ENCODE data around the gene ARID1B. TPM values are rescaled to one million over a fixed set of nuclear protein-coding genes. Genes with fewer than 3 reads are reported as not detected.
A peak's percentile ranks its signal among the peaks of the same experiment; 100 is the strongest.

Gene ARID1B
- total RNA-seq, 6 experiments from 2014 or later, result 23.2 to 35.3 (median 30.7) TPM

GRCh38 chr6:157226761-157227160 lies 449.6 kb downstream of the ARID1B start:
- DNase-seq (no peak), ATAC-seq (no peak)
- H3K27ac ChIP-seq, result no peak overlapping the region
- WGBS (ENCODE audit: insufficient coverage, low coverage, low lambda C conversion rate, missing lambda C conversion rate), result 46% methylated on average over 3 of the region's 4 CpGs
- no peaks in the 10 kb centered on the region for H3K36me3 ChIP-seq
- TF ChIP-seq CTCF (IDR thresholded peaks at IDR 0.05) (no peak), POLR2A (IDR thresholded peaks at IDR 0.05) (no peak)
- H3K4me3 ChIP-seq, result no peak overlapping the region
- intact Hi-C loops (cut with DNase I), result no loop called here
- no peaks in the 10 kb centered on the region for H3K4me1 ChIP-seq
- no peaks in the 10 kb centered on the region for H3K27me3 ChIP-seq
- no peaks in the 10 kb centered on the region for H3K9me3 ChIP-seq

GRCh38 chr6:157227202-157228166 lies 450.3 kb downstream of the ARID1B start:
- H3K4me1 ChIP-seq, result no peaks in the 10 kb centered on the region
- peak in 3 of 4 donors; percentile 16 to 18 (median 18) for TF ChIP-seq CTCF (IDR thresholded peaks at IDR 0.05)
- no peak for TF ChIP-seq POLR2A (IDR thresholded peaks at IDR 0.05)
- 37% methylated on average over 11 of the region's 36 CpGs for WGBS (ENCODE audit: insufficient coverage, low coverage, low lambda C conversion rate, missing lambda C conversion rate)
- no peaks in the 10 kb centered on the region for H3K27me3 ChIP-seq
- H3K9me3 ChIP-seq, result no peaks in the 10 kb centered on the region
- intact Hi-C loops (cut with DNase I), result no loop called here
- no peak overlapping the region for H3K4me3 ChIP-seq
- no peak for DNase-seq
- H3K27ac ChIP-seq, result no peak overlapping the region
- ATAC-seq, result peak in 1 of 4 donors; percentile 22
- no peaks in the 10 kb centered on the region for H3K36me3 ChIP-seq

- Histone ChIP-seq H3K36me3 (no peaks in the 10 kb centered on the region), H3K4me3 (no peak overlapping the region), H3K27me3 (no peaks in the 10 kb centered on the region), H3K9me3 (no peaks in the 10 kb centered on the region), H3K27ac (no peak overlapping the region), H3K4me1 (no peaks in the 10 kb centered on the region)
- WGBS (ENCODE audit: insufficient coverage, low coverage, low lambda C conversion rate, missing lambda C conversion rate), result 77% methylated on average over 12 of the region's 23 CpGs
- DNase-seq (no peak), ATAC-seq (no peak)
- intact Hi-C loops (cut with DNase I), result no loop called here
- TF ChIP-seq POLR2A (IDR thresholded peaks at IDR 0.05), result no peak
- TF ChIP-seq CTCF (IDR thresholded peaks at IDR 0.05), result no peak
Observed at GRCh38 chr6:157228426-157229131, 451.4 kb downstream of the ARID1B start.

- 47% methylated on average over 8 of the region's 8 CpGs for WGBS (ENCODE audit: insufficient coverage, low coverage, low lambda C conversion rate, missing lambda C conversion rate)
- no peak overlapping the region for H3K4me3 ChIP-seq
- DNase-seq, result no peak
- no peaks in the 10 kb centered on the region for H3K36me3 ChIP-seq
- no peaks in the 10 kb centered on the region for H3K9me3 ChIP-seq
- no peaks in the 10 kb centered on the region for H3K4me1 ChIP-seq
- no peaks in the 10 kb centered on the region for H3K27me3 ChIP-seq
- no peak for ATAC-seq
- H3K27ac ChIP-seq, result no peak overlapping the region
- intact Hi-C loops (cut with DNase I), result no loop called here
- TF ChIP-seq CTCF (IDR thresholded peaks at IDR 0.05) (no peak), POLR2A (IDR thresholded peaks at IDR 0.05) (no peak)
Observed at GRCh38 chr6:157229132-157229618, 452.0 kb downstream of the ARID1B start.
